SK-N-DZ (cell line): ENCODE data around the gene NES.

ENCODE experiments used
- DNase-seq: peaks from one replicate; pipeline ENCODE4 v3.0.0-alpha.2; 2015; ENCODE audit warnings: low spot score

NES gene

GRCh38 chr1:156619582-156619955, 57.6 kb downstream of the NES start:
- no peak for DNase-seq

- peak; percentile 74 for DNase-seq
Observed at GRCh38 chr1:156618853-156619581, 58.2 kb downstream of the NES start, which contains the start of gene HAPLN2. Gene HAPLN2 (plus strand): TSS chr1:156619415. CDS start chr1:156623491, 4,076 bp downstream.
